ENCODE measurements around the gene ATP9B.
A peak's percentile ranks its signal among the peaks of the same experiment; 100 is the strongest.
"Not testable (repeated sequence)": the region's sequence is repeated elsewhere in the genome, so short reads cannot be mapped to it uniquely, and the experiment has no call there.

ATP9B gene

DNA sequence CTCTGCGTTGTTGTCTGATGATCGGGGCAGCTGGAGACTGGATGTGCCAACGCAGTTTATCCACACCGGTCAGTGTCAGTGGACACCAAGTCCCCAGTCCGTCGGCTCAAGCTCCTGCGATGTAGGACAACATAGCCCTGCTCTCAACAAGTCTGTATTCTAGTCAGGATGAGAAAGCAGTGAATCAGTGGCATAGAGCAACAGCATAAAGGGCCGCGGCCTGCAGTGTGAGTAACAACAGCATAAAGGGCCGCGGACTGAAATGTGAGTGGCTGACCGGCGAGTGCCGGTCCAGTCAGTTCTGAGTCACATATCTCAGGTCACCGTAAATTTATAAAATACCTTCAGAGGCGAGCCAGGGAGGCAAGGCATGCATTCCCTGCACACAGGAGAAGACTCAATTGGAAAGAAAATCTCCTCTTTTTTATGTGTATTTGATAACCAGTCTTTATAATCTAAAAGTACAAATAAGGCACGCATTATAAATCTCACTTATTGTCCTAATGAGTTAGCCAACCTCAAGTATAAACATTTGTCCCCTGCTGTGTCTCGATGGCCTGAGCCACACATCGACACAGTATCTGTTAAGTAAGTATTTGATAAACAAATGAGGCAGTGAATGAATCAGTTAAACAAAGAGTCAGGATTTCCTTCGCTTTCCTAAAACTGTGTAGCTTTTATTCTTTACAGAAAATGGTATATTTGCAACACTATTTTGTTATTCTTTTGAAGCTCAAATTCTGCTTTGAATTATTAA is 292.8 kb downstream of the ATP9B start:
- no peak for DNase-seq (ENCODE audit: low read depth in 2 of 2)

DNA sequence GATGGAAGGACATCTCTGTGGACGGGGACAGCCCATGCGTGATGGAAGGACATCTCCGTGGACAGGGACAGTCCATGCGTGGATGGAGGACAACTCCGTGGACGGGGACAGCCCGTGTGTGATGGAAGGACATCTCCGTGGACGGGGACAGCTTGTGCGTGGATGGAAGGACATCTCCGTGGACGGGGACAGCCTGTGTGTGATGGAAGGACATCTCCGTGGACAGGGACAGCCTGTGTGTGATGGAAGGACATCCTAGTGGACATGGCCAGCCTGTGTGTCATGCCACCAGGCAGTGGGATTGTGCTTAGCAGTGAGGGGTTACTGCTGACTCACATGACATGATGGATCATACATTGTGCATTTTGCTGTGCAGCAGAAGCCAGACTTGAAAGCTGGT is 296.5 kb downstream of the ATP9B start:
- no peak for DNase-seq (ENCODE audit: low read depth in 2 of 2)

DNA sequence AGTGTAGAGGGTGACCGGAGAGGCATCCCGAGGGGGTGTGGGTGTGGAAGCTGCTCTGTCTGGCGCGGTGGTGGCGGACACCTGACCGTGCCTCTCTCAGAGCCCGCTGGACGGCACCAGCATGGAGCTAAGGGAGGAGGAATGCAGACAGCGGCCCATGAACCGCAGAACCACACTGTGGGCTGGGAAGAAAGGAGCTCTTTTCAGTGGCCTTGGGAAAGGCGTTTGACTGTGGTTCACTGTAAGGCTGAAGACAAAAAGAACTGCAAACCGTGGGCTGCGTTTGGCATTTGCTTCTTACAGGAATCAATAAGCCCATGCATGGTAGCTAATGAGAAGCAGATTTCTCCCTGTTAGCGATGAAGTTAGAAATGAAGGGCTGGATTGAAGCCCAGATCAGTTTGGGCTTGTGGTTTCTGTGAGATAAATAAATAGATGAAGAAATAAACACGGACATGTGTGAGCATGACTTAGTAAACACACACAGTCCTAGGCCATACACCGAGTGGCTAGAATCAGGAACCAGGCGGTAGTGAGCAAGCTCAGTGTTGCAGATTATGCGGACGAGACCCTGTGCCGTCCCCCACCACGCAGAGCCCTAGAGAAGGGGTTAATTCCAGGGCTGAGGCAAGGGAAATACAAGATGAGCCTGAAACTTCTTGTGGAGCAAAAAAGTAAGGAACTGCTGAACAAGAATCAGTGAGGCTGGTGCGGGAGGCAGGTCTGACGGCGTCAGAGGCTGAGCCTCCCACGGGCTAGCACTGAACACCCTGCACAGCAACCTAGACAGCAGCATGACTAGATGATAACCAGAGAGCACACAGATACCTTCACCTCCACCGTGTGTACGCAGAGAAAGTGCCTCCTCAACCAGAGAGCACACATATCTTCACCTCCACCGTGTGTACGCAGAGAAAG is 297.2 kb downstream of the ATP9B start:
- no peak for DNase-seq (ENCODE audit: low read depth in 2 of 2)

DNA sequence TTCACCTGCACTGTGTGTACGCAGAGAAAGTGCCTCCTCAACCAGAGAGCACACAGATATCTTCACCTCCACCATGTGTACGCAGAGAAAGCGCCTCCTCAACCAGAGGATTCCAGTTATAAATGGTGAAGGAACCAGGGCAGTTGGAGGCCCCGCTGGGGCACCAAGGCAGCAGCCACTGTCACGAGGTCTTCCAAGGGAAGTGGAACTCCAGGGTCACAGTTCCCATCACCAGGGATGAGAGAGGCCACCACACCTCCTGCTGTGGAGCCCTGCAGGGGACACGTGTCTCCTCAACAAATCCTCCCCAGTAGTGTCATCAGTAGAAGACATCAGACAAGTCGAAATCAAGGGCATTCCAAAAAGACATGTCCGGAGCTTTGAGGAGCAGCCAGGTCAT is 298.3 kb downstream of the ATP9B start:
- DNase-seq (ENCODE audit: low read depth in 2 of 2): no peak

DNA sequence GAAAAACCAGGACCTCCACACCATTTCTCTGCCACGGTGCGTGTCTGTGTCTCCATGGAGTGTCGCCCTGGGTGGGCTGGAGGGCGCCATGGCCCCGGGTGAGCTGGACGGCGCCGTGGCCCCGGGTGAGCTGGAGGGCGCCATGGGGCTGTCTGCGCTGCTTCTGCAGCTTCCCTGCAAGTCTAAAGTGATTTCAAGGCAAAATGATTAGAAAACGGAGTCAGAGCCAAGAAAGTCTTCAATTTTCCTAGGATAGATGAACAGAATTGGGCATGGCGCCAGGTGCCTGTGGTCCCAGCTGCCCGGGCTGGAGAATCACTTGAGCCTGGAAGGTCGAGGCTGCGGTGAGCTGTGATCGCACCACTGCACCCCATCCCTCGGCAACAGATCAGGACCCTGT is 298.8 kb downstream of the ATP9B start:
- no peak for DNase-seq (ENCODE audit: low read depth in 2 of 2)

DNA sequence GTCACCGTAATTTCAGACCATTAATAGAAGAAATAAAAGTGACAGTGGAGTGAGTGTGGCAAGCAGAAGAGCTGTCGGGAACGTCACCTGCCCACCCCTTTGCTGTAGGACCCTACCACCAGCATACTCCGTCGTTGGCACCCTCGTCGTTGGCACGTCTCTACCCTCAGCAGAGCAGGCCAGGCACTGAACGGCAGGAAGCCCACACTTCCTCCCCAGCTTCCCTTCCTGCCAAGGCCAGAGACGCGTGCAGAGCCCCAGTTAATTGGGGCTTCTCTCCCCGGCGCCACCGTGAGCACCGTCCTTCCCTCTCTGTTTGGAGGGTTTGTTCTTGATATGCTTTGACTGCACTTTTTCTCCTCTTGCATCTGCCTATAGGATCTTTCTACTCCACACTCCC is 299.5 kb downstream of the ATP9B start:
- DNase-seq (ENCODE audit: low read depth in 2 of 2): no peak

DNA sequence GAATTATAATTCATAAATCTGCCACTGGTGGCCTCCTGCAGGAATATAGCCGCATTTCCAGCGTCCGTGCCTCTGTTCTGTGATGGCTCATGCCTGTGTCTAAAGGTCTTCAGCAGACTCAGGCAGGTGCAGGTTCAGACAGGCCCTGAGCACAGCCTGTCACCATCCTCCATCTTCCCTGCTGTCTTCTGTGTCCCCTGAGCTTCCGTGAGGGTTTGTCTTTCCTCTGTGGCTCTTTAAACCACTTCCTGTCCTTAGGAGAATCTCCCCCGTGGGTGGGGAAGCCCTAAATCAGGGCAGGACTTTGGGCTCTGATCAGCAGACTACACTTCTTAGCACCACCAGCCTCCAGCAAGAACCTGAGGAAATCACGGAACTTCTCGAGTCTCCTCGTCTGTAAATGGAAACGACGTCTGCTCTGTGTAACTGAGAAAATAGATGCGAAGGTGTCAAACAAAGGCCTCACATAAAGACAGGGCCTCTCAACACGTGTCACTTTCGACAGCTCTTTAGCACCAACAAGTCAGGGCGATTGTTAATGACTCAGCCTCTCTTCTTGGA is 302.4 kb downstream of the ATP9B start:
- no peak for DNase-seq (ENCODE audit: low read depth in 2 of 2)

DNA sequence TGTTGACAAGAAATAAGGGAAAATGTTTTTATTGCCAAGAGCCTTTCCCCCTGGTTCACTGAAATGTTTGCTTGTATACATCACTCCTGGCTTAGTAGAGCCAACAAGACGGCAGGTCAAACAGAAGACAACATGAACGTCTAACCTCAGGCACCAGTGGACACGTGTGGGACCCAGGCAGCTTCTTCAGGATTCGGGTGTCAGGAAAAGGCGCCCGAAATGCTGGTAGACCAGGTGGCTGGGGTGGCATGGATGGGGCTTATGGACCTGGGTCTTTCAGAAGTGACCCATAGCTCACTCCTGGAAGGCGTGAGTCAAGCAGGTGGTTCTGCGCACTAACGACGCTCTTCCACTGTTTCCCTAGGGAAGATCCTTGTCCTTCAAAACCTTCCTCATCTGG is 303.3 kb downstream of the ATP9B start:
- DNase-seq (ENCODE audit: low read depth in 2 of 2): no peak

DNA sequence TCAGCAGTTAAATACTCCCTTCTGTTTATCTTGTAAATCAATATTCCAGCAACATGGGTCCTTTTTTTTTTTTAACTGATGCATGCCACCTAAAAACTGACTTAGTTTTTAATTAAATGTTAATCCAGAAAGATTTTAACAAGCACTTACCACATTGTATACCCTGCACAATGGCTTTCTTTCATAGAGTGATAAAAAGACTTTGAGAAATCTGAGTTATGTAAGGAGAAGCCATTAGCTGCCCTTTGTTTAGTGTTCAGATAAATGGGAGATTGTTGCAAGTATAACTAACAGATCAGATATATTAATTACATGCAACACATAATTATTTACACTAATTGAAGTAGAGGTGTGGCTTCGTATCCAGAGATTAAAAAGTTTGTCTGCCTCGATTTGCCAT is 303.8 kb downstream of the ATP9B start:
- no peak for DNase-seq (ENCODE audit: low read depth in 2 of 2)

DNA sequence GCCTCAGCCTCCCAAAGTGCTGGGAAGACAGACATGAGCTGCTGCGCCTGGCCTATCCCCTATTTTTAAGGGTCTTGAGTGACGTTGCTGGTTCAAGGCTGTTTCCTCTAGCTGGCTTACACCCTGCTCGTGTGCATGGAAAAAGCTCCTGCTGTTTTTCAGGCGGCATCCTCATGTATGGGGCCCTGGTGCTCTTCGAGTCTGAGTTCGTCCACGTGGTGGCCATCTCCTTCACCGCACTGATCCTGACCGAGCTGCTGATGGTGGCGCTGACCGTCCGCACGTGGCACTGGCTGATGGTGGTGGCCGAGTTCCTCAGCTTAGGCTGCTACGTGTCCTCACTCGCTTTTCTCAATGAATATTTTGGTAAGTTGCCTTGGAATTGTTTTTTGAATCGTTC is 304.5 kb downstream of the ATP9B start:
- no peak for DNase-seq (ENCODE audit: low read depth in 2 of 2)

DNA sequence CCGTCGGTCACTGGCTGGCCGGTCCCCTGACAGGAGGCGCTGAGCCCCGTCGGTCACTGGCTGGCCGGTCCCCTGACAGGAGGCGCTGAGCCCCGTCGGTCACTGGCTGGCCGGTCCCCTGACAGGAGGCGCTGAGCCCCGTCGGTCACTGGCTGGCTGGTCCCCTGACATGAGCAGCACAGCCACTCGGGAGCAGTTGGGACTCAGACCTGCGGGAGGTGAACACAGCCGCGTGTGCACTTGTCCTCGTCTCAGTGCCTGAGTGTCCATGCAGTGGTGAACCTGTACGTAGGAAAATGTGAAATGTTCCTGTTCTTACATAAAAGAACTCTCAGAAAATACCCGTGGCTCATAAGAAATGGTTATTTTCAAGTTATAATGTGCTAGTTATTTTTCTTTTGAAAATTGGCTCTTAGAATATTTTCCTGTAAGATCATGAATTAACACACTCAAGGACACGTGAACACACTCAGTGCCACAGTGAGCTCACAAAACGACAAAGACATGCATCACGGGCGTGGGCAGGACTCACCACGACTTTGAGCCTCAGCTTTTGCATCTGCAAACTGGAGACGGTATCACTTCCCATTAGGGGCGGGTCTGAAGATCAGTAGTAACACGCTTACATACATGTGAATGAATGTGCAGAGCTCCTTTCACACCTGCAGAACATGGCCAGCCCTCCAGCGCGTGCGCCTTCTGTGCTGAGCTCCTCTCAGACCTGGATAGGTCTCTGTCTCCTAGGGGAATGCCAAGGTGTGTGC is 305.4 kb downstream of the ATP9B start:
- no peak for DNase-seq (ENCODE audit: low read depth in 2 of 2)

DNA sequence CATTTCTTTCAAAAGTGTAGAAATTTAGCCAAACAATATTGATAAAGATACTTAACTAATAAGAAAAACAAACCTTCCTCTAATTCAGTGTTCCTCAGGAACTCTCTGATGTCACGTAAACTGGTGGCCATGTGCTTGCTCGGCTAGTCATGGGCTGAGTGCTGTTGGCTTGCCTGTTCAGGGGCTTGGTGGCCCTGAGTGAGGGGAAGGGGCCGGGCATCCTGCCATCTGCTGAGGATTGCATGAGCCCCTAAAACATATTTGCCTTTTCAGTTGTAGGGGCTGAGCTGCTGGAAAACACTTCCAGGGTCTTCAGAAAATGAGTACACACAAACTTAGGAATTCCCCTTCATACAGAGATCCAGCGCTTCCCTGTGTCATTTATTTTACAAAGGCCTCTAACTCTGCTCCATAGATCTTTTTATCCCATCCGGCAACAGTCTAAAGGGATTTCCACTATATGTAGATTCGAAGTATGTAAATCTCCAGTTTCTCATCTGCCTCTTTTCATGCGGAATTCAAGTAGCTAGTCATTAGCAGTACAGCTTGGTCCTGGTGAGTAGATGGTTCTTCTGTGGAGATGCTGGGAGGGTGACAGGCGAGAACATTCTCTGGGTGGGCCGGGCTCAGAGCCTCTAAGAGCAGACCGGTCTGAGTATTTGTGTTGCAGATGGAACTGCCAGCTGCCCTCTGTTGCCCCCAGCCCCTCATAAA is 306.4 kb downstream of the ATP9B start:
- DNase-seq (ENCODE audit: low read depth in 2 of 2): no peak

DNA sequence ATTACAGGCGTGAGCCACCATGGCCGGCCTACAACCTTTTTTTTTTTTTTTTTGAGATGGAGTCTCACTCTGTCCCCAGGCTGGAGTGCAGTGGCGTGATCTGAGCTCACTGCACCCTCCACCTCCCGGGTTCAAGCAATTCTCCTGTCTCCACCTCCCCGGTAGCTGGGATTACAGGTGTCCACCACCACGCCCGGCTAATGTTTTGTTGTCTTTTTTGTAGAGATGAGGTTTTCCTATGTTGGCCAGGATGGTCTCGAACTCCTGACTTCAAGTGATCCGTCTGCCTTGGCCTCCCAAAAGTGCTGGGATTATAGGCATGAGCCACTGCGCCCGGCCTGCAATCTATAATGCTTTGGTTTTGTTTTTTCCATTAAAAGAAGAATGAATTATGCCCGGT is 307.5 kb downstream of the ATP9B start:
- DNase-seq (ENCODE audit: low read depth in 2 of 2): not testable (repeated sequence)

DNA sequence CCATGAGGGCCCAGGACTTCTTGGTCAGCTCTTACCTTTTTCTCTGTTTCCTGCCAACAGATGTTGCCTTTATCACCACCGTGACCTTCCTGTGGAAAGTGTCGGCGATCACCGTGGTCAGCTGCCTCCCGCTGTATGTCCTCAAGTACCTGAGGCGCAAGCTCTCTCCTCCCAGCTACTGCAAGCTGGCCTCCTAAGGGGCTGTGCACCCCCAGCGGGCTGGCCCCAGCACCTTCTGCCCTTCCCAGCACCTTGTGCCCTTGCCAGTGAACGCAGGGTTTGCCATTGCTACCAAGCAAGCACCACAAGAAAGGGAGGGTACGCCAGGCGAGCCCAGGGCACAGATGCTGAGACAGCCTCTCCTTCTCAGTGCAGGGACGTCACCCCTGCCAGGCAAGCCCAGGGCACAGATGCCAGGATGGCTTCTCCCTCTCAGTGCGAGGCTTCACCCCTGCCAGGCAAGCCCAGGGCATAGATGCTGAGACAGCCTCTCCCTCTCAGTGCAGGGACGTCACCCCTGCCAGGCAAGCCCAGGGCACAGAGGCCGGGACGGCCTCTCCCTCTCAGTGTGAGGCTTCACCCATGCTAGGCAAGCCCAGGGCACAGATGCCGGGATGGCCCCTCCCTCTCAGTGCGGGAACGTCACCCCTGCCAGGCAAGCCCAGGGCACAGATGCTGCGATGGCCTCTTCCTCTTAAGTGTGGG is 308.1 kb downstream of the ATP9B start:
- DNase-seq (ENCODE audit: low read depth in 2 of 2): no peak

DNA sequence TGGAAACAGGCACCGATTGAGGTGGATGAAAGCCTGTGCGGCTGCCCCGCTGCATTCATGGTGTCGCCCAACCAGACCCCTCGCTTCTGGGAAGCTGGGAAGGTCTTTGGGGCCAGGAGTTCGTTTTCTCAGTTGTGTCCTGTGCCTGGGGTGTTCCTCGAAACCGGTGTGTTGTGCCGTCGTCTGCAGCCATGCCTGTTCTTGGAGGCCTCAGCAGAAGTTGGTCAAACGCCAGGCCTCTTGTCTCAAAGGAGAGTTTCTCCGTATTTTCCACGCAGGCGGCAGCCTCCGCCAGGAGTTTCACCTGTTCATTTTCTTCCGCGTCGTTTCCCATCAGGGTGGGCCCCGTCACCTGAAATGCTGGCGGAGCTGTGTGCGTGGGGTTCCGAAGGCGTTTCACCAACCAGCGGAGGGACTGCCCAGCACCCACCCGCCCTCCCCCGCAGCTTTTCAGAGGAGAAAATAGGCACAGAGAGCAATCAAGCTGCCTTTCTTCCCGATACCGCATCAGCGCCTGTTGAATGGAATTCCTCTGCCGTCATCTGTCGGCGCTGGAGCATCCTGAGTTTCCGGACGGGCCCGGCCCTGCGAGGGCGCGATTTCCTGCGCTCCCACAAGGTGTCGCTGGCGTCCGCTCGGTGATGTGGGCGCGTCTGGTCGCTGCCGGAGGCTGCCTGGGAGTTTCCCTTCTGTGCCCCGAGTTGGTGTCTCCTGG is 309.5 kb downstream of the ATP9B start:
- peak in 1 of 2 donors; percentile 49 for DNase-seq (ENCODE audit: low read depth in 2 of 2)

DNA sequence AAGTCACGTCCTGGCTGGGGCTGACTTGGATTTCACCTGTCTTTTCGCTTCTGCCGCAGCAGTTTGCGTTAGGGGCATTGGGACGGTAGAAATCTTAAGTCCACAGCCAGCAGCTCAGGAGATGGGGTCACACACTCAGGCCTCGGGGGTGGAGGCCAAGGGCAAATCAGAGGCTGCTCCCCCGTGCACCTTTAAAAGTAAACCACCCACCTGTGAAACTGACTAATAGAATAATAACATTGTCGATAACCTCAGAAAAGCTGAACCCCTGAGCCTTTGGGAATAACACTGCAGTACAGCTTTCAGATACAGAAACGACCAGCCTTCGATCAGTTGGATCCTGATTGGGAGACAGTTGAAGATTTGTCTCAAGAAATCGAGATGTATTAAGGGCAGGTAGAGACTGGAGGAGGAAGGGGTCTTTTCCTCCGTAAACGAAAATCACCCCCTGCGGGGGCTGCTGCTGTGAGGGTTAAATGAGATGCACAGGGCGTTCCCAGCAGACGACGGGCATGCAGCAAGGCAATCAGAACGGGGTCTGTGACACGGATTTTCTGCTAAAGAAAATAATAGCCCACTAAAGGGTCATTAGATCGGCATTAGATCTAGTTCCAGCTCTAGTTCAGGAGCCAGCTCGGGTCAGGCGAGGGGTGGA is 310.2 kb downstream of the ATP9B start:
- DNase-seq (ENCODE audit: low read depth in 2 of 2): no peak

DNA sequence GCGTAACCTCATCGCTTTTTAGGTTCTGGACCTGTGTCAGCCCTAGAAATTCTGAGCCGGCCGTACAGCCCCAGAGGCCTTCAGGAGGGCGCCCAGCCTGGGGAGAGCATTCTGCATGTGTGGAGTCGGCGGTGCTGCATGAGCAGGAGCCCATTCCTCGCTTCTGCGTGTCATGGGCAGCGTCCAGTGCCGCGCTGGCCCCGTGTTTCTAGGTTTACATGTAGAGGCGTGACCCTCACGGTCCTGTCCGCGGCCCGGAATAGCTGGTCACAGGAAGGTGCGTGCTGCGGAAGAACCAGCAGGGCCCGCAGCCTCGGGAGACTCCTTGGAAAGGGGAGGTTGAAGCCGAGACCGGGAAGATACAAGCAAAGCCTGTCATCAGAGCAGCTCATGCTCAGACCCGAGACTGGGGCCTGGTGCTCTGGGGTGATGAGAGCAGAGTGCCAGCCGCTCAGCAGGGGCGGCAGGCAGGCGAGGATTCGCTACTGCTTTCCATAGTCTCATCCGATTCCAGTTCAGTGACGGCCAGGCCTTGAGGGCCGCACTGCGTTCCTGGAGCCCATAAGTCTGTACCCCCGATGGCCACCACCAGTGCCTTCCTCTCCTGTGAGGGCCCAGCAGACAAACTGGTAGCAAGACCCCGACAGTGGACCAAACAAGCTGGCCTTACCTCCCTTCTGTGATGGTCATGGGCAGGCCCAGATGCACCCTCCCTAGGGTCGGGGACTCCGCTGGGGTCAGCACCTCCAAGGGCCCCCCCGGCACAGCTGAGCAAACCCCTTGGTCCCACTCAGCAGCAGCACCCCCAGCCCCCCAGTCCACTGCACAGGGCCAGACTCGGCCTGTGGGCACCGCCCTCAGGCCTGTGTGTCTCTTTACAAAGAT is 311.0 kb downstream of the ATP9B start:
- DNase-seq (ENCODE audit: low read depth in 2 of 2): no peak

All from stimulated activated CD8-positive, alpha-beta memory T cell treated with anti-CD3 and anti-CD28 coated beads, Interleukin-15, amount 100 ng/mL, for 4 hours (primary cell).